Urinary bladder (tissue), 4 donors: ENCODE measurements around the gene ADAM33. TPM values are rescaled to one million over a fixed set of nuclear protein-coding genes. Genes with fewer than 3 reads are reported as not detected.

Experiments
- DNase-seq: peaks from one replicate; pipeline ENCODE4 v3.0.0-alpha.2; 2015; ENCODE audit errors: extremely low spot score
- H3K27ac ChIP-seq: one replicate; pipeline ENCODE4 v1.5.1; 2013; ENCODE audit warnings: low read depth, mild to moderate bottlenecking, moderate library complexity
- H3K36me3 ChIP-seq: one replicate; pipeline ENCODE4 v1.6.1; 2013; ENCODE audit warnings: mild to moderate bottlenecking, moderate library complexity; ENCODE audit not compliant: insufficient read depth
- H3K4me1 ChIP-seq: one replicate; pipeline ENCODE4 v1.6.1; 2013; ENCODE audit warnings: mild to moderate bottlenecking, moderate library complexity; ENCODE audit not compliant: insufficient read depth
- H3K4me3 ChIP-seq: one replicate; pipeline ENCODE4 v1.5.1; 2013; ENCODE audit warnings: low read depth, low read length
- WGBS: extraction: QIAGEN DNeasy Blood & Tissue Kit; methylation state at CpG from one replicate; pipeline ENCODE4 v1.1.7; 2013; 5-methylcytosine and 5-hydroxymethylcytosine counted together
- polyA plus RNA-seq: library from polyadenylated mRNA; stranded (reverse); fragments of 200-250 nt; gene quantifications from one replicate; pipeline ENCODE4 v1.2.3, GENCODE V29; 2013
- total RNA-seq: library from RNA; depleted of rRNA; stranded (reverse); fragments of >200 nt; gene quantifications from one replicate; pipeline ENCODE4 v1.2.3, GENCODE V29; 2014
- donor health status: healthy with polysubstance abuse.
- donor health status: healthy.

ADAM33 gene
- total RNA-seq (88.2 TPM), polyA plus RNA-seq (111 TPM)

GRCh38 chr20:3681931-3682781 is at the start of gene ADAM33:
Gene ADAM33 (minus strand): TSS chr20:3682010. CDS start chr20:3682004, 6 bp downstream.
- peaks cover 1% of the 10 kb centered on the region for H3K4me1 ChIP-seq
- no peak for DNase-seq
- peak within 1 kb of the TSS; percentile 58 for H3K4me3 ChIP-seq
- H3K36me3 ChIP-seq: no peaks in the 10 kb centered on the region
- 6% methylated on average over 61 of the region's 65 CpGs for WGBS
- H3K27ac ChIP-seq: peak within 1 kb of the TSS; percentile 76

GRCh38 chr20:3730803-3731672 is 49.2 kb upstream of the ADAM33 start:
- DNase-seq: no peak
- Histone ChIP-seq H3K36me3 (no peaks in the 10 kb centered on the region), H3K27ac (no peak overlapping the region), H3K4me3 (no peak overlapping the region), H3K4me1 (no peaks in the 10 kb centered on the region)
- 89% methylated on average over 12 of the region's 12 CpGs for WGBS

- 78% methylated on average over 8 of the region's 8 CpGs for WGBS
- Histone ChIP-seq H3K4me1 (no peaks in the 10 kb centered on the region), H3K4me3 (no peak overlapping the region), H3K27ac (no peak overlapping the region), H3K36me3 (no peaks in the 10 kb centered on the region)
- no peak for DNase-seq
Measured at GRCh38 chr20:3729811-3730540, 48.2 kb upstream of the ADAM33 start.

DNA sequence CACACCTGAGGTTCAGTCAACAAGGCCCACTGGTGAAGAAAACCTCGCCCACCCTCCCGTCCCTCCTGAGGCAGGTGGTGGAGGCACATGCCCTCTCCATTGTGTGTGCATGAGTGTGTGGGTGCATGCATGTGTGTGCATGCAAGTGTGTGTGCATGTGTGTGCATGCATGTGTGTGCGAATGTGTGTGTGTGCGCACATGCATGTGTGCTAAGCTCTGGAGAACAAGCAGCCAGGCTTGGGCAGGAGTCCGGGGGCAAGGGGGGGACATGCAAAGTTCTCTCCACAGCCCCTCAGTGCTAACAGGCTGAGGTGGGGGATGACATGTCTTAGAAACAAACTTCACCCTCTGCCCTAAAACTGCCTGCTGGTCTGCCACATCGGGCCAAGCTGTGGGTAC is 47.6 kb upstream of the ADAM33 start:
- Histone ChIP-seq H3K4me3 (no peak overlapping the region), H3K36me3 (no peaks in the 10 kb centered on the region), H3K4me1 (no peaks in the 10 kb centered on the region), H3K27ac (no peak overlapping the region)
- WGBS: 95% methylated on average over 6 of the region's 6 CpGs
- DNase-seq: no peak

DNA sequence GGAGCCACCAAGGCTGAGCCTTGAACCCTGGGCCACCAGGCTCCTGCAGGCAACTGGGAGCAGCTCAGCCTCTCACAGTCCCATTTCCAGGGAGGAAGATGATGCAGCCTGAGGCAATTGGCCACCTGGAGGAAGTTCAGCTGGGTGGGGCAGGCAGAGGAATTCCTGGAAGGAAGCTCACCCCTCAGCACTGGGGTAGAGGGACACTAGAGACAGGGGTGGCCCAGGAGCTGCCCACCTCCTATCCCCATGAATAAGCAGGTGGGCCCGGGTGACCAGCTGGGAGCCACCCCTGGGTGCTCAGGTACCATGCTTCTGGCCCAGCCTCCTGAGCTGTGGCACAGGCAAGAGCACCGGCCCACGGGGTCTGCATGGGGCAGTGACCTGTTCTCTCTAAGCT is 47.1 kb upstream of the ADAM33 start:
- Histone ChIP-seq H3K4me1 (no peaks in the 10 kb centered on the region), H3K36me3 (no peaks in the 10 kb centered on the region), H3K27ac (no peak overlapping the region), H3K4me3 (no peak overlapping the region)
- no peak for DNase-seq
- WGBS: 81% methylated on average over 3 of the region's 3 CpGs

DNA sequence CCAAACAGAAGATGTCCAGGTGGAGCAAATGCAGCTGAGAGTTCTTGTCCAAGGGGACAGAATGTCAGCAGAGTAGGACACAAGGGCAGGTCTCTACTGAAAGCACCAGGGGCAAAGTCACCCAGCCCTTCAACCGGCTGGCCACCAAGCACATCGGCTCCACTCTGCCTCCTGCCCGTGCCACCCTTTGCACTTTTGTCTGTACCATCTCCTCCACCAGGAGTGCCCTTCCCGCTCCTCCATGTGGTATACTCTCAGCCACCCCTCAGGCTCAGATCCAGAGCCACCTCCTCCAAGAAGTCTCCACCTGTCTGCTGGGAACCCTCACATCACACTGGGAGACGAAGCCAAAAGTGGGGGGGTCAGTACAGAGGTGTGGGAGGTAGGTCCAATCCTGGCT is 46.5 kb upstream of the ADAM33 start:
- H3K4me1 ChIP-seq: no peaks in the 10 kb centered on the region
- no peak overlapping the region for H3K4me3 ChIP-seq
- no peak overlapping the region for H3K27ac ChIP-seq
- DNase-seq: no peak
- WGBS: 88% methylated on average over 5 of the region's 5 CpGs
- H3K36me3 ChIP-seq: no peaks in the 10 kb centered on the region

GRCh38 chr20:3727401-3728021 is 45.7 kb upstream of the ADAM33 start:
- no peaks in the 10 kb centered on the region for H3K36me3 ChIP-seq
- DNase-seq: no peak
- no peak overlapping the region for H3K27ac ChIP-seq
- WGBS: 26% methylated on average over 11 of the region's 11 CpGs
- no peak overlapping the region for H3K4me3 ChIP-seq
- no peaks in the 10 kb centered on the region for H3K4me1 ChIP-seq

GRCh38 chr20:3724356-3724755 is 42.5 kb upstream of the ADAM33 start:
- no peaks in the 10 kb centered on the region for H3K36me3 ChIP-seq
- H3K4me1 ChIP-seq: no peaks in the 10 kb centered on the region
- H3K27ac ChIP-seq: no peak overlapping the region
- no peak for DNase-seq
- no peak overlapping the region for H3K4me3 ChIP-seq
- 74% methylated on average over 4 of the region's 4 CpGs for WGBS

GRCh38 chr20:3723284-3723683 is 41.5 kb upstream of the ADAM33 start:
- WGBS: 89% methylated on average over 8 of the region's 8 CpGs
- no peak for DNase-seq
- H3K4me1 ChIP-seq: no peaks in the 10 kb centered on the region
- H3K27ac ChIP-seq: no peak overlapping the region
- no peak overlapping the region for H3K4me3 ChIP-seq
- H3K36me3 ChIP-seq: no peaks in the 10 kb centered on the region

DNA sequence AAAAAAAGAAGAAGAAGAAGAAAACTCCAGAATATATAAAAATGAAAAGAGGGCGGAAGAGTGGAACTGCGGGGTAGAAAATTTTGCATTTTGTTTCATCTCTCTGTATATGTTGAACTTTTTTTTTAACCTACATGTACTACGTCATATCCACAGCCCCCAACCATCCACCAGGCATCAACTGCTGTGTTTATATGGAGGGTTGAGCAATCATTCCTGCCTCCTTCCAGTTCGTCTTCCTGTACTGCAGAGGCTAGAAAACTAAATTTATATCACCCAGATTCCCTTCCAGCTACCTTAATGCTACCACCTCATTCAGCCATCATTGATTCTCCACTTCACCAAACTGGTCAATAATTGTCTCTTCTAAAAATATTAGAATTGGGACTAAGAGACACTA is 40.1 kb upstream of the ADAM33 start:
- Histone ChIP-seq H3K36me3 (no peaks in the 10 kb centered on the region), H3K27ac (no peak overlapping the region), H3K4me1 (no peaks in the 10 kb centered on the region), H3K4me3 (no peak overlapping the region)
- WGBS: 78% methylated on average over 4 of the region's 4 CpGs
- no peak for DNase-seq

DNA sequence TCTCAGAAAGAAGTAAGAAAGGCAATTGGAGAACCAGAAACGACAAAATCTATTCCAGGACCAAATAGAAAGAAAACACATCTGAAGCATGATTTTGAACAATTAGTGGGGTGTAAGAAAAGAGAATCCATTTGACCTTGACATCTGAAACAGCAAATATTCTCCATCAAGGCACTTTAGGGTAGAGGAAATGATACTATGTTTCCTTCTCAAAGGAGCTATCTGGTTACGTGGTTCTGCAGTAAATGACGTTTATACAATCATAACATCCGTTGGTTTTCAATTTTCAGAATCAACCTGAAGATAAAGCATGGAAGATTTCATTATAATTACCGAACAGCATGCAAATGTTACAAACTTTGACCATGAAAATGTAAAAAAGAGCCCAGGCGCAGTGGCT is 38.8 kb upstream of the ADAM33 start:
- no peaks in the 10 kb centered on the region for H3K36me3 ChIP-seq
- H3K4me1 ChIP-seq: no peaks in the 10 kb centered on the region
- 54% methylated on average over 6 of the region's 6 CpGs for WGBS
- H3K27ac ChIP-seq: no peak overlapping the region
- no peak for DNase-seq
- no peak overlapping the region for H3K4me3 ChIP-seq

- 82% methylated on average over 2 of the region's 2 CpGs for WGBS
- no peak for DNase-seq
- no peaks in the 10 kb centered on the region for H3K4me1 ChIP-seq
- no peak overlapping the region for H3K4me3 ChIP-seq
- no peaks in the 10 kb centered on the region for H3K36me3 ChIP-seq
- H3K27ac ChIP-seq: no peak overlapping the region
Measured at GRCh38 chr20:3720068-3720467, 38.3 kb upstream of the ADAM33 start.

- H3K4me3 ChIP-seq: no peak overlapping the region
- WGBS: 88% methylated on average over 4 of the region's 4 CpGs
- H3K27ac ChIP-seq: no peak overlapping the region
- no peaks in the 10 kb centered on the region for H3K4me1 ChIP-seq
- no peaks in the 10 kb centered on the region for H3K36me3 ChIP-seq
- DNase-seq: no peak
Measured at GRCh38 chr20:3719046-3719445, 37.2 kb upstream of the ADAM33 start.
